Measurements from ENCODE around the gene SURF4.

SURF4 gene

DNA sequence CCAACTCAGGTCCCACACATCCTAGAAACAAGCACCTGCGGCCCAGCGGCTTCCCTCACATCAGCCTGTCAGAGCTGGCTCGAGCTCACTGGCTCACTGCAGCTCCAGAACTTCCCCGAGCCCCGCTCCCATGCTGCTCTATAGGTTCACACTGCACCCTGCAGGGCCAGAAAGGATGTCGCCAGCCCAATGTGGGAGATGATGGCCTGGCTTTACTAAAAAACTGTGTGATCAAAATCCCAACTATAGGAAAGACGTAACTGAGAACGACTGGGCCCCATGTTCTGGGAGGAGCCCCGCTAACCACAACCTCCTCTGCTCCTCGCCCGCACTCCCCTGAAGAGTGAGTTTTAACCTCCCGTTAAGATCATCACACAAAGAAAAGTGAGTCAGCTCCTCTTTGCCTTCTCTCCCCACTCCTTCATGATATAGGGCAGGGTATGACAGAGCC lies 4.6 kb downstream of the SURF4 start:
- H3K27me3 ChIP-seq (replicated peaks; ENCODE audit: insufficient read depth, low read length): peaks cover 1% of the 10 kb centered on the region; the same call in 1 of the 2 replicates
- no peaks in the 10 kb centered on the region for H3K4me1 ChIP-seq (ENCODE audit: low read length)
- peaks cover 47% of the 10 kb centered on the region for H4K20me1 ChIP-seq (ENCODE audit: insufficient read depth, low read length)
- no peaks in the 10 kb centered on the region for H3F3A ChIP-seq (ENCODE audit: insufficient read depth, low read length)
- no peaks in the 10 kb centered on the region; the same call in 1 of the 2 replicates for H3K36me3 ChIP-seq (replicated peaks; ENCODE audit: insufficient read depth, low read length)
- no peak overlapping the region for H2AFZ ChIP-seq (ENCODE audit: low read length)
- H3K4me2 ChIP-seq (ENCODE audit: low read depth, low read length): no peak overlapping the region
- no peak overlapping the region for H3K9ac ChIP-seq (ENCODE audit: low read length)
- no peaks in the 10 kb centered on the region for H3K9me2 ChIP-seq (replicated peaks; ENCODE audit: insufficient read depth, low read length)
- H3K9me3 ChIP-seq (replicated peaks; ENCODE audit: insufficient read depth, low read length): no peaks in the 10 kb centered on the region
- no peak overlapping the region for H3K27ac ChIP-seq (ENCODE audit: low read length)
- DNase-seq: no peak
- no peak overlapping the region for H3K4me3 ChIP-seq (ENCODE audit: low read length)
- peaks cover 94% of the 10 kb centered on the region for H3K79me2 ChIP-seq (ENCODE audit: low read length)
- TF ChIP-seq EZH2phosphoT487 (IDR thresholded peaks at IDR 0.05; ENCODE audit: low read length) (no peak), EZH2 (optimal IDR thresholded peaks at IDR 0.05; ENCODE audit: low read depth, low read length) (no peak)
- TF ChIP-seq, protein P1, sequence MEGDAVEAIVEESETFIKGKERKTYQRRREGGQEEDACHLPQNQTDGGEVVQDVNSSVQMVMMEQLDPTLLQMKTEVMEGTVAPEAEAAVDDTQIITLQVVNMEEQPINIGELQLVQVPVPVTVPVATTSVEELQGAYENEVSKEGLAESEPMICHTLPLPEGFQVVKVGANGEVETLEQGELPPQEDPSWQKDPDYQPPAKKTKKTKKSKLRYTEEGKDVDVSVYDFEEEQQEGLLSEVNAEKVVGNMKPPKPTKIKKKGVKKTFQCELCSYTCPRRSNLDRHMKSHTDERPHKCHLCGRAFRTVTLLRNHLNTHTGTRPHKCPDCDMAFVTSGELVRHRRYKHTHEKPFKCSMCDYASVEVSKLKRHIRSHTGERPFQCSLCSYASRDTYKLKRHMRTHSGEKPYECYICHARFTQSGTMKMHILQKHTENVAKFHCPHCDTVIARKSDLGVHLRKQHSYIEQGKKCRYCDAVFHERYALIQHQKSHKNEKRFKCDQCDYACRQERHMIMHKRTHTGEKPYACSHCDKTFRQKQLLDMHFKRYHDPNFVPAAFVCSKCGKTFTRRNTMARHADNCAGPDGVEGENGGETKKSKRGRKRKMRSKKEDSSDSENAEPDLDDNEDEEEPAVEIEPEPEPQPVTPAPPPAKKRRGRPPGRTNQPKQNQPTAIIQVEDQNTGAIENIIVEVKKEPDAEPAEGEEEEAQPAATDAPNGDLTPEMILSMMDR (IDR thresholded peaks at IDR 0.05; ENCODE audit: low read length): no peak

DNA sequence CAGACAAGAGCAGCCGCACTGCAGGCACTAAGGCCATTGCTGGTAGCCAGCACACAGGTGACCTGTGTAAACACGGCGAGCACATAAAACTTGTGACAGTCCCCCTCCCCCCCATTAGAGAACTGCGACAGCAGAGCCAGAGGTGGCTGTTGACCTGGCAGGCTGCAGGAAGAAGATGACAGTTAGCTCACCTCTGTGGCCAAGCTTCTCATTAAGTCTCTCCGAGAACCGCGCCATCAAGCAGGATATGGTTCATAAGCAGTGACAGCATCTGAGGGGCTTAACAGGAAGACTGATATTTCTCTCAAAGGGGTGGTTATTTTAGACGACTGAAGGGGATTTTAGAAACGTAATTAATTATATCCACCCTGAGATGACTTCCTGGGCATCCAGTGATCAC lies 5.2 kb downstream of the SURF4 start:
- Histone ChIP-seq H3K4me2 (ENCODE audit: low read depth, low read length) (no peak overlapping the region), H3K9me3 (replicated peaks; ENCODE audit: insufficient read depth, low read length) (no peaks in the 10 kb centered on the region), H3K9ac (ENCODE audit: low read length) (no peak overlapping the region), H3F3A (ENCODE audit: insufficient read depth, low read length) (no peaks in the 10 kb centered on the region), H3K9me2 (replicated peaks; ENCODE audit: insufficient read depth, low read length) (no peaks in the 10 kb centered on the region), H2AFZ (ENCODE audit: low read length) (no peak overlapping the region), H3K79me2 (ENCODE audit: low read length) (peaks cover 100% of the 10 kb centered on the region), H3K4me3 (ENCODE audit: low read length) (no peak overlapping the region), H3K36me3 (replicated peaks; ENCODE audit: insufficient read depth, low read length) (peaks cover 2% of the 10 kb centered on the region; the same call in 1 of the 2 replicates), H3K4me1 (ENCODE audit: low read length) (no peaks in the 10 kb centered on the region), H3K27me3 (replicated peaks; ENCODE audit: insufficient read depth, low read length) (no peaks in the 10 kb centered on the region), H3K27ac (ENCODE audit: low read length) (no peak overlapping the region), H4K20me1 (ENCODE audit: insufficient read depth, low read length) (peaks cover 47% of the 10 kb centered on the region)
- TF ChIP-seq EZH2 (optimal IDR thresholded peaks at IDR 0.05; ENCODE audit: low read depth, low read length): no peak
- no peak for DNase-seq

DNA sequence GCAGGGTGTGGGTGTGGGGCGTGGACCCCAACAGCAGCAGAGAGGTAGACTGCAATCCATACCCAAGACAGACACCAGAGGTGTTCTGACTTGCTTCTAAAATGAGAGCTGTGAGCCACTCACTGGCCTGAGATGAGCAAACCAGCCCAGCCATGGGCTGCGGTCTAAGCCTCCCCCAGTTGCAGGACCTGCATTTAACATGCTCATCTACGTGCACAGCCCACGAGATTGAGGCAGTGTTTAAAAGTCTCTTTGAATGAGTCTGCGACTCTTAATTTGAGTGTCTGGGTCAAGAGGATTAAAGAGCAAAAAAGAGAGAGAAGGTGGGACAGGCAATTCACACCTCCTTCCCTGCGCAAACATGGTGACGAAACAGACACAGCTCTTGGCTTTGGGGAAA lies 5.9 kb downstream of the SURF4 start:
- peaks cover 8% of the 10 kb centered on the region; the same call in 1 of the 2 replicates for H3K36me3 ChIP-seq (replicated peaks; ENCODE audit: insufficient read depth, low read length)
- no peaks in the 10 kb centered on the region for H3K9me2 ChIP-seq (replicated peaks; ENCODE audit: insufficient read depth, low read length)
- TF ChIP-seq EZH2 (optimal IDR thresholded peaks at IDR 0.05; ENCODE audit: low read depth, low read length) (no peak), EZH2phosphoT487 (IDR thresholded peaks at IDR 0.05; ENCODE audit: low read length) (no peak)
- TF ChIP-seq, protein P1 (IDR thresholded peaks at IDR 0.05; ENCODE audit: low read length): no peak
- H3K27ac ChIP-seq (ENCODE audit: low read length): no peak overlapping the region
- no peaks in the 10 kb centered on the region for H3K4me1 ChIP-seq (ENCODE audit: low read length)
- no peak for DNase-seq
- H3K4me2 ChIP-seq (ENCODE audit: low read depth, low read length): no peak overlapping the region
- H3K9me3 ChIP-seq (replicated peaks; ENCODE audit: insufficient read depth, low read length): no peaks in the 10 kb centered on the region
- H3K4me3 ChIP-seq (ENCODE audit: low read length): no peak overlapping the region
- no peak overlapping the region for H2AFZ ChIP-seq (ENCODE audit: low read length)
- no peaks in the 10 kb centered on the region for H3K27me3 ChIP-seq (replicated peaks; ENCODE audit: insufficient read depth, low read length)
- H3F3A ChIP-seq (ENCODE audit: insufficient read depth, low read length): no peaks in the 10 kb centered on the region
- no peak overlapping the region for H3K9ac ChIP-seq (ENCODE audit: low read length)
- peaks cover 99% of the 10 kb centered on the region for H3K79me2 ChIP-seq (ENCODE audit: low read length)
- H4K20me1 ChIP-seq (ENCODE audit: insufficient read depth, low read length): peaks cover 47% of the 10 kb centered on the region

DNA sequence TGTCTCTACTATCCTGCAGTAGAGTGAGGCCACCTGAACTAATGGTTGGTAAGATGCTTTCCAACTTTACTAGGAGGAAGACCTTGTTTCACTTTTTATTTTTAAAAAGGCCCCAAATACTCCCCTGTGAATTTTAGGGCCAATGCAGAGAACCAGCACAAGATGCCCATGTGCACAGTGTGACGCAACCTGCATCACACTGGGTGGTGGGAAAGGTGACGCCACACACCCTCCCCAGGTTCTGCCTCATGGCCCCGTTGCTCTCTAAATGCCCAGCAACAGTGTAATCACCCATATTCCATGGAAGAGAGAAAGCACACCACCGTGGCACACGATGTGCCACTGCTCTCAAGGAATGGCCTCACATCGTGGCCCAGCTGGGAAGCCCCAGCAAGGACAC lies 6.4 kb downstream of the SURF4 start:
- H3K9me3 ChIP-seq (replicated peaks; ENCODE audit: insufficient read depth, low read length): no peaks in the 10 kb centered on the region
- H2AFZ ChIP-seq (ENCODE audit: low read length): no peak overlapping the region
- H3K9ac ChIP-seq (ENCODE audit: low read length): no peak overlapping the region
- H3K4me2 ChIP-seq (ENCODE audit: low read depth, low read length): no peak overlapping the region
- no peak overlapping the region for H3K4me3 ChIP-seq (ENCODE audit: low read length)
- H3F3A ChIP-seq (ENCODE audit: insufficient read depth, low read length): no peaks in the 10 kb centered on the region
- TF ChIP-seq, protein P1 (IDR thresholded peaks at IDR 0.05; ENCODE audit: low read length): no peak
- TF ChIP-seq EZH2phosphoT487 (IDR thresholded peaks at IDR 0.05; ENCODE audit: low read length) (no peak), EZH2 (optimal IDR thresholded peaks at IDR 0.05; ENCODE audit: low read depth, low read length) (no peak)
- H3K27ac ChIP-seq (ENCODE audit: low read length): no peak overlapping the region
- H3K27me3 ChIP-seq (replicated peaks; ENCODE audit: insufficient read depth, low read length): no peaks in the 10 kb centered on the region
- peaks cover 47% of the 10 kb centered on the region for H4K20me1 ChIP-seq (ENCODE audit: insufficient read depth, low read length)
- no peaks in the 10 kb centered on the region for H3K4me1 ChIP-seq (ENCODE audit: low read length)
- DNase-seq: no peak
- no peaks in the 10 kb centered on the region for H3K9me2 ChIP-seq (replicated peaks; ENCODE audit: insufficient read depth, low read length)
- H3K36me3 ChIP-seq (replicated peaks; ENCODE audit: insufficient read depth, low read length): peaks cover 8% of the 10 kb centered on the region; the same call in 1 of the 2 replicates
- peaks cover 97% of the 10 kb centered on the region for H3K79me2 ChIP-seq (ENCODE audit: low read length)

All from MM.1S (cell line).